Measurements from ENCODE around the gene PDS5B. TPM values are rescaled to one million over a fixed set of nuclear protein-coding genes. Genes with fewer than 3 reads are reported as not detected.
"Not testable (repeated sequence)": the region's sequence is repeated elsewhere in the genome, so short reads cannot be mapped to it uniquely, and the experiment has no call there.

PDS5B gene
- total and polyA plus RNA-seq, 3 experiments from 2014 or later: 39.4 to 55.1 (median 45.4) TPM

DNA sequence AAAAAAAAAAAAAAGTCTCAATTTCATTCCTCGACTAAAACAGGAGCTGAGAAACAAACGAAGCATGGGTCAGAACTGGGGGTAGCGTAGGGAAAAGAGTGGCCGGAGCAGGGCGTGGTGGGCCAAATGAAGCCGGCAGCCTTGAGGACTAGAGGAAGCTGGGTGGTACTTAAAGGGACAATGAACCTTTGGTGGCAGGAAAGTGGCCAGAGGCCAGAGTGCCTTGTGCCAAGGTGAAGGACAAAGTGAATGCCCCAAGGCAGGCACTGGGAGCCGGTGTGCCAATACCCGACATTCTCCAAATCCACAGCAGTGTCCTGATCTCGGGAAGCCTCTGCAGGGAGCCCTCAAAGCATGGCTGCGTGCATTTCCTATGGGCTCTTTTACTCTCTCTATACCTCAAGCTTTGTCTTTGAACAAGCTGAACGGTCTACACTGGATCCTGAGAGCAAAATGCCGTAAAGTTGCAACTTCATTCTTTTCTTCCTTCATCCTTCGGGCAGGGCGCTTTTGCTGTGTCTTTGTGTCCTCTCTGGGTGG, 235.0 kb downstream of the PDS5B start:
- ChIA-PET CTCF (no interaction called here), POLR2A (interaction anchor here (0.6 kb wide), 1 partner anchor 8 kb away, joined by 4 read pairs; no protein-coding TSS in a partner anchor)
- H3K4me3 Mint-ChIP-seq: no peak overlapping the region
- no peaks in the 10 kb centered on the region for H3K4me1 ChIP-seq (ENCODE audit: insufficient read depth, low read length)
- no peaks in the 10 kb centered on the region for H3K4me1 Mint-ChIP-seq
- no peaks in the 10 kb centered on the region for H3K36me3 Mint-ChIP-seq
- peaks cover 3 to 7% of the 10 kb centered on the region in 2 donors for H3K27me3 Mint-ChIP-seq
- no peaks in the 10 kb centered on the region for H3K27me3 ChIP-seq (ENCODE audit: insufficient read depth, low read length, poor library complexity, severe bottlenecking)
- no peak overlapping the region for H3K27ac ChIP-seq (ENCODE audit: low read depth, low read length)
- no peak for DNase-seq
- no peaks in the 10 kb centered on the region for H3K36me3 ChIP-seq (ENCODE audit: insufficient read depth, low read length)
- H3K4me3 ChIP-seq (ENCODE audit: low read length): no peak overlapping the region
- no peaks in the 10 kb centered on the region for H3K9me3 ChIP-seq (ENCODE audit: low read length)
- H3K9me3 Mint-ChIP-seq: no peaks in the 10 kb centered on the region
- H3K27ac Mint-ChIP-seq: no peak overlapping the region

GRCh38 chr13:32822771-32823170, 236.5 kb downstream of the PDS5B start:
- H3K4me3 Mint-ChIP-seq: no peak overlapping the region
- no peaks in the 10 kb centered on the region for H3K36me3 Mint-ChIP-seq
- ChIA-PET POLR2A (no interaction called here), CTCF (no interaction called here)
- H3K4me1 Mint-ChIP-seq: no peaks in the 10 kb centered on the region
- DNase-seq: no peak
- Histone ChIP-seq H3K27ac (ENCODE audit: low read depth, low read length) (no peak overlapping the region), H3K4me3 (ENCODE audit: low read length) (no peak overlapping the region), H3K27me3 (ENCODE audit: insufficient read depth, low read length, poor library complexity, severe bottlenecking) (no peaks in the 10 kb centered on the region), H3K9me3 (ENCODE audit: low read length) (no peaks in the 10 kb centered on the region), H3K36me3 (ENCODE audit: insufficient read depth, low read length) (no peaks in the 10 kb centered on the region), H3K4me1 (ENCODE audit: insufficient read depth, low read length) (no peaks in the 10 kb centered on the region)
- peaks cover 3 to 7% of the 10 kb centered on the region in 2 donors for H3K27me3 Mint-ChIP-seq
- no peaks in the 10 kb centered on the region for H3K9me3 Mint-ChIP-seq
- H3K27ac Mint-ChIP-seq: no peak overlapping the region

GRCh38 chr13:32823597-32823996, 237.3 kb downstream of the PDS5B start:
- Histone ChIP-seq H3K4me3 (ENCODE audit: low read length) (no peak overlapping the region), H3K4me1 (ENCODE audit: insufficient read depth, low read length) (no peaks in the 10 kb centered on the region), H3K36me3 (ENCODE audit: insufficient read depth, low read length) (no peaks in the 10 kb centered on the region), H3K27ac (ENCODE audit: low read depth, low read length) (no peak overlapping the region), H3K9me3 (ENCODE audit: low read length) (no peaks in the 10 kb centered on the region), H3K27me3 (ENCODE audit: insufficient read depth, low read length, poor library complexity, severe bottlenecking) (no peaks in the 10 kb centered on the region)
- Mint-ChIP-seq H3K27ac (no peak overlapping the region), H3K4me3 (no peak overlapping the region), H3K4me1 (no peaks in the 10 kb centered on the region), H3K27me3 (peaks cover 0 to 7% of the 10 kb centered on the region in 2 donors), H3K9me3 (no peaks in the 10 kb centered on the region), H3K36me3 (no peaks in the 10 kb centered on the region)
- ChIA-PET POLR2A (no interaction called here), CTCF (no interaction called here)
- DNase-seq: no peak

DNA sequence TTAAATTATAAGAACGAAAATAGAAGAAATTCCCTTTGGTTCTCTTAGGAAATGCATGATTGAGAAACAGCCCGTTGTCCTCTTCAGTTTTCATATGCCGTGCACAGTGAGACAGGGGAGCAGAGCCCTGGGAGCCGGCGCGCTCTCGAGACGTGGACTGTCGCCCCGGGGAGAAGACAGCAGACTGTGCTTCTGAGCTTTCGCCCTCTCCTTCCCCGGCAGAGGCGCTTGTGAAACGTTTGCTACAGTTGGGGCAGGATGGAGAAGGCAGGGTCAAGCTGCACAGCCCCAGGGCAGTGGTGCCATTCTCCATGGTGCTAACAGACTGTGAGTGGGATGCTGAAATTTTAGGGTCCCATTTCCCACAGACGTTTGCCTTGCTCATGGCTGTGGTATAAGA, 237.8 kb downstream of the PDS5B start:
- H3K4me1 Mint-ChIP-seq: no peaks in the 10 kb centered on the region
- H3K27me3 Mint-ChIP-seq: peaks cover 0 to 7% of the 10 kb centered on the region in 2 donors
- H3K9me3 Mint-ChIP-seq: no peaks in the 10 kb centered on the region
- Histone ChIP-seq H3K36me3 (ENCODE audit: insufficient read depth, low read length) (no peaks in the 10 kb centered on the region), H3K27me3 (ENCODE audit: insufficient read depth, low read length, poor library complexity, severe bottlenecking) (no peaks in the 10 kb centered on the region), H3K4me3 (ENCODE audit: low read length) (no peak overlapping the region), H3K9me3 (ENCODE audit: low read length) (no peaks in the 10 kb centered on the region), H3K4me1 (ENCODE audit: insufficient read depth, low read length) (no peaks in the 10 kb centered on the region), H3K27ac (ENCODE audit: low read depth, low read length) (no peak overlapping the region)
- POLR2A ChIA-PET: no interaction called here
- CTCF ChIA-PET: no interaction called here
- H3K4me3 Mint-ChIP-seq: no peak overlapping the region
- H3K27ac Mint-ChIP-seq: no peak overlapping the region
- no peak for DNase-seq
- no peaks in the 10 kb centered on the region for H3K36me3 Mint-ChIP-seq

DNA sequence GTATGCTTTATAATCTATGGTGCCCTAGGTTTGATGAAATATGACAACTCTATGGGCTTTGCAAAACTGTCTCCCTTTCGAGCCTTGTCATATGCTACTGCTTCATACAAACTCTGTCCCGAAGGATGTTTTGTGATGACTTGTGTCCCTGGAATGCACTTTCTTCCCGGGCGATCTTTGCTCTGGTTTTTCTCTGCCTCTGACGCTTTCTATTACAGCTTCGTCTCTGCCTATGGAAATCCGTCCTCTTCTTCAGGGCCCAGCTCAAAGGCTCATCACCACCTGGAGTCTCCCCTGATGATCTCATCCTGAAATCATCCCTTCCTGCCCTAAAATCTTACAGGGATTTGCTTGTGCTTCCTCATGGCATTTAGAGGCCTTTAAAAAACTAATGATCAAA, 238.4 kb downstream of the PDS5B start:
- CTCF ChIA-PET: no interaction called here

DNA sequence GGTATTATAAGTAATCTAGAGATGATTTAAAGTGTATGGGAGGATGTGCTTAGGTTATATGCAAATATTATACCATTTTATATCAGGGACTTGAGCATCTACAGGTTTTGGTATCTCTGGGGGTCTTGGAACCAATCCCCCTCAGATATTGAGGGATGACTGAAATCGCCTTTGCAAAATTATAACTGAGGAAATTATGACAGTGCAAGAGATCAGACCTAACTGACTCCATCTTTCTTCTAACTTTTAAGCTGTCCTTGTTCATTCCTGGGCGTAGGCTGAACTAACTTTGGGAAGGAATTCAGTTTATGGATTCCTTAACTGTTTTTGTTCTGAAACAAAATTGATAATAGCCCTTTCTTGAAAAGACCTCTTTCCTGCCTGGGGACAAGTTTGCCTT, 239.2 kb downstream of the PDS5B start:
- H3K36me3 ChIP-seq (ENCODE audit: insufficient read depth, low read length): no peaks in the 10 kb centered on the region
- POLR2A ChIA-PET: no interaction called here
- no peaks in the 10 kb centered on the region for H3K4me1 ChIP-seq (ENCODE audit: insufficient read depth, low read length)
- no peak overlapping the region for H3K4me3 ChIP-seq (ENCODE audit: low read length)
- H3K27me3 ChIP-seq (ENCODE audit: insufficient read depth, low read length, poor library complexity, severe bottlenecking): no peaks in the 10 kb centered on the region
- no peak for DNase-seq
- no peaks in the 10 kb centered on the region for H3K9me3 ChIP-seq (ENCODE audit: low read length)
- CTCF ChIA-PET: interaction anchor here (0.7 kb wide), 1 partner anchor 13 kb away, joined by 3 read pairs; no protein-coding TSS in a partner anchor
- Mint-ChIP-seq H3K27ac (no peak overlapping the region), H3K4me3 (no peak overlapping the region), H3K36me3 (no peaks in the 10 kb centered on the region), H3K4me1 (peaks cover 0 to 8% (median 0%) of the 10 kb centered on the region in 3 donors), H3K9me3 (no peaks in the 10 kb centered on the region), H3K27me3 (peaks cover 0 to 9% of the 10 kb centered on the region in 2 donors)
- H3K27ac ChIP-seq (ENCODE audit: low read depth, low read length): no peak overlapping the region

More for the DNA sequence above, 238.4 kb downstream of the PDS5B start:
- H3K9me3 Mint-ChIP-seq: no peaks in the 10 kb centered on the region
- no peak overlapping the region for H3K4me3 Mint-ChIP-seq
- Histone ChIP-seq H3K27ac (ENCODE audit: low read depth, low read length) (no peak overlapping the region), H3K4me3 (ENCODE audit: low read length) (no peak overlapping the region), H3K9me3 (ENCODE audit: low read length) (no peaks in the 10 kb centered on the region), H3K4me1 (ENCODE audit: insufficient read depth, low read length) (no peaks in the 10 kb centered on the region), H3K27me3 (ENCODE audit: insufficient read depth, low read length, poor library complexity, severe bottlenecking) (no peaks in the 10 kb centered on the region), H3K36me3 (ENCODE audit: insufficient read depth, low read length) (no peaks in the 10 kb centered on the region)
- H3K27ac Mint-ChIP-seq: no peak overlapping the region
- H3K36me3 Mint-ChIP-seq: no peaks in the 10 kb centered on the region
- H3K4me1 Mint-ChIP-seq: peaks cover 0 to 4% (median 0%) of the 10 kb centered on the region in 3 donors
- POLR2A ChIA-PET: no interaction called here
- no peak for DNase-seq
- H3K27me3 Mint-ChIP-seq: peaks cover 0 to 7% of the 10 kb centered on the region in 2 donors

DNA sequence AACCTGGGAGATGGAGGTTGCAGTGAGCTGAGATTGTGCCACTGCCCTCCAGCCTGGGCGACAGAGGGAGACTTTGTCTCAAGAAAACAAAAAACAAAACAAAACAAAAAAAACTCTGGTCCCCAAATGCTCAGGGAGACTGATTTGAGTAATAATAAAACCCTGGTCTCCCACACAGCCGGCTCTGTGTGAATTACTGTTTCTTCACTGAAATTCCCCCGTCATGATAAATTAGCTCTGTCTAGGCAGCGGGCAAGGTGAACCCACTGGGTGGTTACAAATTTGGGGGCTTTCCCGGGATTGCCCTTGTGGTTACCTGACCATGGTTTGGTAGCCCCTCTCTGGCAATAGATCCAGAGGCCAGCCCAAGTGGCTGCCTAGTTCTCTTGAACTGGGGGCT, 240.1 kb downstream of the PDS5B start:
- CTCF ChIA-PET: interaction anchor here (0.7 kb wide), 1 partner anchor 12 kb away, joined by 3 read pairs; no protein-coding TSS in a partner anchor
- H3K27me3 Mint-ChIP-seq; H3K4me1 Mint-ChIP-seq; H3K9me3 ChIP-seq (ENCODE audit: low read length); H3K4me3 ChIP-seq (ENCODE audit: low read length); H3K4me3 Mint-ChIP-seq; H3K27ac Mint-ChIP-seq; H3K36me3 ChIP-seq (ENCODE audit: insufficient read depth, low read length); H3K4me1 ChIP-seq (ENCODE audit: insufficient read depth, low read length); H3K27ac ChIP-seq (ENCODE audit: low read depth, low read length); POLR2A ChIA-PET; H3K9me3 Mint-ChIP-seq; H3K27me3 ChIP-seq (ENCODE audit: insufficient read depth, low read length, poor library complexity, severe bottlenecking); DNase-seq; H3K36me3 Mint-ChIP-seq: not testable (repeated sequence)
